Measurements from ENCODE around the gene SLC22A5.
"Not testable (repeated sequence)": the region's sequence is repeated elsewhere in the genome, so short reads cannot be mapped to it uniquely, and the experiment has no call there.

The SLC22A5 gene

DNA sequence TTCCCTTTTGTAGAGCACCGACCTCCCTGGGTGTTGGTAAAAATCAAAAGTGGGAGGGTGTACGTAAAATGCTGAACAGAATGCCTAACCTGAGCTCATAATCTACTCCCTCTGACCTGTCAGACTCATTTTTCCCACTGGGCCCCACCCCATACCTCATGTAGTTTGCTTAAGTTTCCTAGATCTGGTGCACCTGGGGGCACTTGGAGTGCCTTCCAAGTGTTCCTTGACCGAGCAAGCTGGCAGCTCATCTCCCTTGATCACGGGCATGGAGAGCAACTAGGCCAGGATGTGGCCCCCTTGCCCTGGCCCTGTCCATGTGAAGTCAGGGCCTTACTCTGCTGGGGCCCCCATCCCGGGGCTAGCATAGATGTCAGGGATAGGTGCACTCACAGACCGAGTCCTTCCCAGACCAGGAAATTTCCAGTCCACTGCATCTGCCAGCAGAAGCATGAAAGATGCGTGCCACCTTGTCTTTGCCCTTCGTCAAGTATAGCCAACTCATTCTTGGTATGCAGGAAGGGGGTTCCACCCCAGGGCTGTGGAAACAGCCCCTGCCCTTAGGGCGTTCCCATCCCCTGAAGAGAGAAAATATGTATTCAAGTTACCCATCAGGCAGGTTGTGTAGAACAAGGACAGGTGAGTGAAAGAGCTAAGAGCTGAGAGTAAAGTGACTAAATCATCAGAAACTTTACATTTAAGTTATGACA, 41.9 kb downstream of the SLC22A5 start:
- no peak for DNase-seq (ENCODE audit: extremely low read depth in 1 of 2, low read depth in 1 of 2)

DNA sequence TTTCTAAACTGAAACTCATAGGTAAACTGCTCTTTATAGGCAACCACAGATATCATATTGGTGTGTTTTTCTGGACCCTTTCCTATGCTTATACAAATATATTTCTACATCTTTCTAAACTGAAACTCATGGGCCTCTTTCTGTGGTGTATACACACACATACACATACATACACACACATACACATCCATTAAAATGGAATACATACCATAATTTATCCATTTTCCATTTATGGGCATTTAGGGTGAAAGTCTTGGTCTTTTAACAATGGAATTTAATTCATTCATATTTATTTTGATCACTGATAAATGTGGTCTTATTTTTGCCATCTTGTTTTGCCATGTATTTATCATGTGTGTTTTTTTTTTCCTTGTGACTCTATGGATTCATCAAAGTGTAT, 44.1 kb downstream of the SLC22A5 start:
- no peak for DNase-seq (ENCODE audit: extremely low read depth in 1 of 2, low read depth in 1 of 2)

DNA sequence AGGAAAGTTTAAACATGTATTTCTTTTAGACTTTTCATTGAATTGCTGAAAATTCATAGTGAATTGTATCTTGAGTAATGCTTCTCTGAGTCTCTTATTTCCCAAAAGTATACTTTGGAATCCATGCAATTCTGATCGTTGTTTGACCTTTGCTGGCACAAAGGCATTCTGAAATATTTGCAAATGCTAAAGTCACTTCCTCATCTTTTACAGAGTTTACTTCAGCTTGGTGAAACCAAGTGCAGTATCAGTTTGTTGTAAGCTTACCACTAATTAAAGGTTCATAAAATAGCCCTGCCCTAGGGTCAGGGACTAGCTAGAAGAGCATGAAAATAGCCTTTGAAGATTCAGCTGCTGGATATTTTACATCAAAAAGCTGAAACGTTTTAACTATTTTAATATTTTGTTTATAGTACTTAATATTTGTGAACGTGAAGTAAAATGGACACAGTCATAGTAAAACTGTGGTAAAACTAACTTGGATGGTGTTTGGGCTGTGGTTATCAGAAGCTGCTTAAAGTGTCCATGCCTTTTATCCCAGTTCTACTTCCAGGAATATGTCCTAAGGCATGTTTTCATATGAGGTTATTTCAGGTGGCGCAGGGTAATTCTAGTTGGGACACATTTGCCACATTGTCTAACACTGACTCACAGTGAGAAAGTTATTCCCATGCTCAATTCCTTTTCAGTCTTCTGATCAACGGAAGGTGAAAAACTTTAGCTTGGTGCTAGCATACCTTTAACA, 45.3 kb downstream of the SLC22A5 start:
- no peak for DNase-seq (ENCODE audit: extremely low read depth in 1 of 2, low read depth in 1 of 2)

DNA sequence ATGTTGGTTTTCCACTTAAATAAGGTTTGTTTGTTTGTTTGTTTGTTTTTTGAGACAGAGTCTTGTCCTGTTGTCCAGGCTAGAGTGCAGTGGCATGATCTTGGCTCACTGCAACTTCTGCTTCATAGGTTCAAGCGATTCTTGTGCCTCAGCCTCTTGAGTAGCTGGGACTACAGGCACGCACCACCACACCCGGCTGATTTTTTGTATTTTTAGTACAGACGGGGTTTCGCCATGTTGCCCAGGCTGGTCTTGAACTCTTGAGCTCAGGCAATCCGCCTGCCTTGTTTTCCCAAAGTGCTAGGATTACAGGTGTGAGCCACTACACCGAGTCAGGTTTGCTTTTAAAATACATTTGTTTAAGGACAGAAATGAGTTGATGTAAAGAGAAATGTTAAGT, 46.0 kb downstream of the SLC22A5 start:
- not testable (repeated sequence) for DNase-seq (ENCODE audit: extremely low read depth in 1 of 2, low read depth in 1 of 2)

DNA sequence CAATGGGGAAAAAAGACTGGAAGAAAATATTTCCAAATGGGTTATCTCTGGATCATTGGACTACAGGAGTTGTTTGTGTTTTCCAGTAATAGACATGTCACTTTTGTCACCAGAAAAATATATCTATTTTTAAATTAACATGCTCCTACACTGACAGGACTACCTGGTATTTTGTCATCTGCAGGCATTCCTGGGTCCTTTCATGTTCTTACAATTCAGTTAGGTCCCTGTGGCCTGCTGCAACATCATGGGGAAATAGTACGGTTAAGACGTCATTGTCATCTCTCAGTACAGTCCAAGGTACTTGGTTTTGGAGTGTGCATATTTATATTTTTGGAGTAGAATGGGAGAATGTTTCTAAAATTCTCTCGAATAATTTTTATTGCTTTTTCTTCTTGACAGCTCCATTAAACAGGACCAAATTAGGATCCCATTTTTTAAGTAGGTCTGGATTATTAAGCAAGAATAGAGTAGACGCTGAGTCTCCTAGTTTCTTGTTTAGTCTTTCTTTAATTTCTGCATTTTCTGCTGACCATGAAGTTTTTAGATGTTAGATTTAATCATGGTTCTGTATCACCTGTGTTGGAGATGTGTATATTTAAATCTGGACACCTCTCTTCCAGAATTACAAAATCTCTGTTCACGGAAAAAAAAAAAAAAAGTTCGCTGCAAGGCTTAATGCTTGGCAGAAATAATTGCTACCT, 46.9 kb downstream of the SLC22A5 start:
- no peak for DNase-seq (ENCODE audit: extremely low read depth in 1 of 2, low read depth in 1 of 2)

DNA sequence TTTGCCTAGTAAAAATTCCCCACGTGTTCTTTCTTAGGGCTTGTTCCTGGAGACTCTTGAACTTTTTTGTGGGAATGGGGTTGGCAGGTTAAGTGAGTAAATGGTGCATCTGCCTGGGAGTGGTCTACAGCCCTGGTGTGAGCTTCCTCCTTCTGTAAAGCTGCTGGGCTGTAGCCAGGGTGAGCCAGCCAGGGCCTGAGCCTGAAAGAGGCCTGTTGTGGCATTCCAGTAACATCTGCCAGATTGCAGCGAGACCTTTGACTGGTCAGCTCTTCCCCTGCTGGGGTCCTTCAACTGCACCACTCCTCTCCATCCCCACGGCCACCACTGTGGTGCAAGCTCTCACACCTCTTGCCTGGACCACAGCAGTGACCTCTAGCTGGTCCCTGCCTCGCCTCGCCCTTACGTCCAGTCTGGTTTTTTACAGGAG, 47.5 kb downstream of the SLC22A5 start:
- DNase-seq (ENCODE audit: extremely low read depth in 1 of 2, low read depth in 1 of 2), result no peak

DNA sequence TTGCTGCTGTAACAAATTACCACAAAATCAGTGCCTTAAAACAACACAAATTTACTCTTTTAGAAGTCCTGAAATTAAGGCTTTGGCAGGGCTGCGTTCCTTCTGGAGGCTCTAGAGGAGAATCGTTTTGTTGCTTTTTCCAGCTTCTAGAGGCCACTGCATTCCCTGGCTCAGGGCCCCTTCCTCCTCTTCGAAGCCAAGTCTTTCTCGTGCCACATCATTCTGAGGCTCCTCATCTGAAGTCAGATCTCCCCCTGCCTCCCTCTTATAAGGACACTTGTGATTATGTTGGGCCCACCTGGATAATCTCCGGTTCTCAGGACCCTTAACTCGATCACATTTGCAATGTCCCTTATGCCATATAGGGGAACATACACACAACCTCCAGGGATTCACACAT, 48.0 kb downstream of the SLC22A5 start:
- no peak for DNase-seq (ENCODE audit: extremely low read depth in 1 of 2, low read depth in 1 of 2)

DNA sequence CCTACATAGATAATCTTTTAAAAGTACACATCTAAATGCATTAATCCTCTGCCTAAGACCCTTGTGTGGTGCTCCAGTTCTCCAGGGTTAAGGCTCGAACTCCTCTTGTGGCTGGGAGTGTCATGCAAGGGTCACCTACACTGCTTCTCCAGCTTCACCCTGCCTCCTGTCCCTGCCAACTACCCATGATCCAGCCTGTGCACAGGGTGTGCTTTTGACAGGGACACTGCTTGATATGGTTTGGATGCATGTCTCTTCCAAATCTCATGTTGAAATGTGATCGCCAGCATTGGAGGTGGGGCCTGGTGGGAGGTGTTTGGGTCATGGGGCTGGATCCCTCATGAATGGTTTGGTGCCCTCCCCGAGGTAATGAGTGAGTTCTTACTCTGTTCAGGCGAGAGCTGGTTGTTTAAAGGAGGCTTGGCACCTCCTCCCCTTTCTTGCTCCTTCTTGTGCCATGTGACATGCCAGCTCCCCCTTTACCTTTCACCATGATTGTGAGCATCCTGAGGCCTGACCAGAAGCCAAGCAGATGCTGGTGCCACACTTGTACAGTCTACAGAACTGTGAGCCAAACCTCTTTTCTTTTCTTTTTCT, 48.5 kb downstream of the SLC22A5 start:
- no peak for DNase-seq (ENCODE audit: extremely low read depth in 1 of 2, low read depth in 1 of 2)

DNA sequence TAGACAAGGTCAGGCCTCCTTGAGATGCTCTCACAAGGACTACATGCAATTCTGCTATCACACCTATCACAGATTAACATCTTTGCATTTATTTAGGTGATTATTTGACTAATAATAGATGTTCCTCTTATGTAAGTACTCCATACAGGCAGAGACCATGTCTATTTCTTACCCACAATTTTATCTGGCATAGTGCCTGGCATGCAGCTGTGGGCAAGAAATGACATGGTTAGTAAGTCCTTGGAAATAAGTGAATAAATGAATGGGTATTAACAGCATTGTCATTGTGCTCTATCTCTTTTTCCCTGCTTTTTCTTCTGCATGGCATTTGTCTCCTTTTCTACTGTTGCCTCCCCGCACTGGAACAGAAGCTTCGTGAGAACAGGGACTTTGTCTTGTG, 49.4 kb downstream of the SLC22A5 start:
- DNase-seq (ENCODE audit: extremely low read depth in 1 of 2, low read depth in 1 of 2), result no peak

DNA sequence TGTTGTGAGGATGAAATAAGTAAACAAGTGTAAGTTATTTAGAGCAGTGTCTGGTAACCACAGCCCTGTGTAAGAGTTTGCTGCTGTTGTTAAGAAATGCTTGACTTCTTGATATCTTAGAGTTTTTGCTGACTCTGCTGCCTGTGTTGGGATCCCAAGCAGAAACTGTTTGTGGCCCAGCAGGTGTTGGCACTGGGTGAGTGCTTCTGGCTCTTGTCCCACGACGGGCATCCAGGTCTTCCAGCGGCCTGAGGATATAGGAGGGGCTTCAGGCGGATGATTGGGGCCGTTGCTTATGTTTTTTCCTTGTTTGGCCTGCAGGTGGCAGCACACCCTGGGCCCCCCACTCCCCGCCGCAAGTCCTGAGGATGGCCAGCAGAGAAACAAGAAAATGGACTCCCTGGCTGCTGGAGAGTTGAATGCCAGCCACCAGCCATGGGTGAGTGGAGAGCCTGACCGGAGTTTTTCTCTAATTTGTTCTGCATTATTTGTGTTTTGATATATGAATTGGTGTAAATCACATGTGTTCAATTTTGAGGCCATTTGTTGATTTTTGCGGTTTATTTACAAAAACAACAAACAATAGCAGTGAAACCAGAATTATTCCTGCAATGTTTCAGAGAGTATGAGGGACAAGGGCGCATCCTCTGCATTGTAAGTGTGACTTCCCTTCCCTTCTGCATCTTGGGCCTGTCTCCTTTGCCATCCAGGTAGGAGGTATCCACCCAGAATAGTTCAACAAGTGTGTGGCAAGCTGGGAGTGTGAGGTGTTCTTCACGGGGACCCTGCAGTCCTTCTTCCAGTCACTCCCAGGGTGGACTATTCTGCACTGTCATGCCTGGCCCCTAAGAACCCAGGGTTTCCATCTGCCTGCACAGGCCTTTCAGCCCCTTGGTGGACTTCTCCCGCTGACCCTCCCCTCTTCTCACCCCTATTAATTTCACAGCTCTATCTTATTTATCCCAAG, 50.3 kb downstream of the SLC22A5 start:
- DNase-seq (ENCODE audit: extremely low read depth in 1 of 2, low read depth in 1 of 2), result no peak

DNA sequence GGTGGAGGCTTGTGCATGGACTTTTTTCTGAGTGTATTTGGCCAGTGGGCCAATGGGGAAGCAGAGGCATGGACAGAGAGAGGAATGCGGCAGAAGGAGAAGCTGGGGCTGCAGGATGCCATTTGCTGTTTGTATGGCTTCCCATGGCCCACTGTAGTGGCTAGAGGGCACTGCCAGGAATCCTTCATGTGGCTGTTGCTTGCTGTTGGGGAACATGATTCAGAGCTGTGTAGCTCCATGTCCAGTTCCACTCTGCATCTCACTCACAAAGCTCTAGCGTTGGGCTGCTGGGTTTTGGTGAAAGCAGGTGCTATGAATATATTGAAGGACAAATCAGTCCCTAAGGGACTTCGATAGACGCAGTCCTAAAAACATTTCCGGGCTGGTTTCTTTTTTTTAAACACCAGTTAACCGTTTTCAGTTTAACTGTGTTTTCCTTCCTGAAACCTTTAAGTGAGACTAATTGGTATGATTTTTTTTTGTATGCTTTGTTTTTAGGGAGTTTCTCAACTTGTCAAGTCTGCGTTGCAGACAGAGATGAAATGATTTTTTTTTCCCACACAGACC, 51.3 kb downstream of the SLC22A5 start:
- DNase-seq (ENCODE audit: extremely low read depth in 1 of 2, low read depth in 1 of 2), result no peak

DNA sequence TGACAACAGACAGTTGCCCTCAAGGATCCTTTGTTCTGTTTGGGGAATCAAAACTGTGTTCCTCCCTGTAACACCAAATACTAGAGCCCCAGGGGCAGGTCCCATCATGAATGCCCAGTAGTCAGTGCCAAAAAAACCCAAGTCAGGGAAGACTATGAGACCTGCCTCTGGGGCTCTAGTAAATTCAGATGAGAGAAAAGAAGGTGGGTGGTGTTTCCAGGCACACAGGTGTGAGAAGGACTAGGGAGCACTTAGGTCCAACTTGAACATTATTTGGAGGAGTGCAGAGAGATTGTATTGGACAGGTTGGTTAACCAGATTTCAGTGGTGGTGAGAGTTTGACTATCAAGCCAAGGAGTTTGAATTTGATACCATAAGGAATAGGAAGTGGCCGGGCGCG, 52.0 kb downstream of the SLC22A5 start:
- DNase-seq (ENCODE audit: extremely low read depth in 1 of 2, low read depth in 1 of 2), result no peak

DNA sequence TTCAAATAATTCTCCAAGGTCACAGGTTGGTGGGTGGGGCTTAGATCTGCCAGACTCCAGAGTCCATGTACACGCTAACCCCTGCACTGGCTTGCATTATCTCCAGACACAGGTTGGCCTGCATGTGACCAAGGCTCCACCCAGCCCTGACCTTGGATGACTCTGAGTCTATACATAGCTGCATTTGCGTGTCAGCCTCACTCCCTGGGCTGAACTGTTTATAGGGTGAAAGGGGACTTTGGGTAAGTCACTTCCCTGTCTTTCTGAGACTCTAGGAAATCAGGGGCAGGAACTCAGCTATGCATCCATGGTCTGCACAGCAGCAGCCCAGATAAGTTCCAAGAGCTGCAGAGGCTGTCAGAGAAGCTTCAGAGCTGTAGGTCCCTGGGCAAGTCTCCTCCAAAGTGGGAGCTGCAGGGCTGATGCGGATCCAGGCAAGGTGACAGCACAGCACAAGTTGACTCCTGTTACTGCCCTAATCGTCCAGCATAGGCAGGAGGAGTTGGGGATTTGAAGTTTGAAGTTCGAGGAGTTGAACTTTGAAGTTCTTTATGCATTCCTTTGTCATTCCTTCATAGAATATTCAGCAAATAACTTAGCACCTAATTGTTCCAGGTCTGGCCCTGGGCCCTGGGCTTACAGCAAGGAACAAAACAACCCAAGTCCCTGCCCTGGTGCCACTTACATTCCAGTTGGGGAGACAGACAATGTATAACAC, 53.4 kb downstream of the SLC22A5 start:
- no peak for DNase-seq (ENCODE audit: extremely low read depth in 1 of 2, low read depth in 1 of 2)

DNA sequence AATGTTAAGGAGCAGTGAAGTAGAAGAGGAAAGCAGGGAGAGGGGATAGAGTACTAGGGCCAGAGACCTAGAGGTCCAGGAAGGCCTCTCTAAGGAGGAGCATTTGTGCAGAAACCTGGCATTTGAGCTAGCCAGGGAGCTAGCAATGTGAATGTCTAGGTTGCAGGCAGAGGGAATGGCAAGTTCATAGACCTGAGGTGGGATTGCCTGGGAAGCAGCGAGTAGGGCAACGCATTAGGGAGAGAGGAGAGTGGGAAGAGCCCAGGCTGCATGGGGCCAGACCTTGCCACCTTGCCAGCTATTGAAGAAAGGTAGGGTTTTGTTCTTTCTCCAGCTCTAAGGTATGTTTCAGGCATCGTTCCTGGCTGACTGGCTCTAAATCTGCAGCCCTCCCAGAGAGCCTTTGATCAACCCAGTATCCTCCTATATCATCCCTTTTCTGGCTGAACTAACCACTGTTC, 54.0 kb downstream of the SLC22A5 start:
- DNase-seq (ENCODE audit: extremely low read depth in 1 of 2, low read depth in 1 of 2), result no peak

DNA sequence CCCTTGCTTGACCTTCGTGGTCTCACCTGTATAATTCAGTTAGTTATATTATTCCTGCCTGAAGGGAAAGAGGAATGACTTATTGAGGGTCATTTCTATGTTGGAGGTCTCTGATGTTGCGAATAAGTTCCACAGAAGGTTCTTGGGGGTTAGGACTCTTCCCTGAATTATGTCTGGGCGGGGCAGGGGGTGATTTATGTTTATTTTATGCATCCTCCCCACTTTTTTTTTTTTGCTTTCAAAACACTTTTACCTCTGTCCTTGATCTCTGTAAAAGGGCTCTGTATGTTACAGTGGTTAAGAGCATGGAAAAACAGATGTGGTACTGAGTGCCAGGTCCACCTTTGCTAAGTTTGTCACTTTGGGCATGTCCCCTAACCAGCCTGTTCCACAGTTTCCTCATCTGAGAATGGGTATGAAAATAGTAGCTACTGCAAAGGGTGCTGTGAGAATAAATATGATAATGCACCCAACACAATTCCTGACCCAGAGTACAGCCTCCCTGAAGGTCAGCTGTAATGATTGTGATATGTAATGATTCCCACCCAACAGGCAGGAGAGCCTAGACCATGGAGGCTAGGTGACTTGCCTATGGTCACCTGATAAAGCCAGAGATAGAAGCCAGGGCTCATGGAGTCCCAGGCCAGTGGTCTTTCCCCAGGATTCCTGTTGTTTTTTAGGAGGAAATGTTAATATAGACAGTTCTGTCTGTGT, 54.8 kb downstream of the SLC22A5 start:
- DNase-seq (ENCODE audit: extremely low read depth in 1 of 2, low read depth in 1 of 2), result no peak

DNA sequence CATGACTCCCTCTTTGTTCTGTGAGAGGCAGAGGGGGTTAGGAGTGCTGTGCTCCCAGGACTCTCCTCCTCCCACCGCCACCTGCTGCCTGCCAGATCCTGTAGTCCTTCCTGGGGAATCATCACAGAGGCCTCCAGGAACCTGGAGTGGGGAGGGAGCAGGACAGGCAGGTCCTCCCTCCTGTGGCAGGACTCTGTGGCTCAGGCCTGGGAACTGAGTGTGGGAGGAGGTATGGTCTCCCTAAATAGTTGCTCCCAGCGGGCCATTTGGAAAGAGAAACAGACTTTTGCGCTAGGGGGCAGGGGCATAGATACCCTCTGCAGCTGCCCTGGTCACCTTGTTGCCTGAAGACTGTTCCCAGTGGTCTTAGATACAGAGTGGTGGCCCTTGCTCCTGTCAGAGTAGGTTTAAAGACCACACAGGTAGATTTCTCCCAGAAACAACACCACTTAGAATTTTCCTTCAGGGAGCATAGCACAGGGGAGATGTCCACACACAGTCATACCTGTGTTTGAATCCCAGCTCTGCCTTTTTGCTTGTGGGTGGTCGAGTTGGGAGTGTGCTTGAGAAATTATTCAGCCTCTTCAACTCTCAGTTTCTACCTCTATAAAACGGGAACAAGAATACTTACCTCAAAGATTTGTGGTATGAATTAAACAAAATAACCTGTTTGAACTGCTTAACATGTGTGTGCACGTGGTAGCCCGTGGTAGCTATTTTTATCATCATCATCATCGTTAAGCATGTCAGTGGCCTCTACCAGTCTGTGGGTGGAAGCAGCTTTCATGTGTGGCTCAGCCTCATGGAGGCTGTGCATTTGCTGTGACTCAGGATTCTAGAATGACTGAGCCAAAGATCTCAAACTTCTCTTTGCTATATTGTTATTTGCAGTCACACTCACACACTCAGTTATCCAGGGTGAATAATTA, 55.8 kb downstream of the SLC22A5 start:
- DNase-seq (ENCODE audit: extremely low read depth in 1 of 2, low read depth in 1 of 2), result peak in 1 of 2 donors; percentile 74

DNA sequence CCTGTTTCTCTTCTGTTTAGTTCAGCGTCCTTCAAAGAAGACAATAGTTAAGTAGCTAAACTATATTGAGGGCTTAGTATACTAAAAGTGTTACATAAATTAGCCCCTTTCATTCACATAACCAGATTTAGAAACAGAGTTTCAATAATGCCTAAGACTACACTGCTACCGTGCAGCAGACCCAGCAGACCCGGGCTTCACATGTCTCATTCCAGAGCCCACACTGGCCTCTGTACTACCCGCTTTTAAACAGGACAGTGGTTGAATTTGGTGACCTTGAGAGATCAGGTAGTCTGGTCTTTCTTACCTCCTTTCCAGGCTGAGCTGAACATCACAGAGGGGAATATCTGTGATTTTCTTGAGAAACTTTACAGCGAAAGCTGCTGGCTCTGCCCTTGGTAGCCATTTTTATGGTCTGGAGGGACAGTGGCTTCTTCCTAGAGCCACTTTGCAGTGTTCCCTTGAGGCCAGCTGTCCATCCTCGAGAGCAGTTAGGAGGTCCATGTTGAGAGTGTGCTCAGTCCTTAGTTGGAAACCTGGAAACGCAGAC, 56.5 kb downstream of the SLC22A5 start:
- no peak for DNase-seq (ENCODE audit: extremely low read depth in 1 of 2, low read depth in 1 of 2)
